Ovary (tissue), 3 donors: ENCODE results near the gene STAT3.
"Not testable (repeated sequence)": the region's sequence is repeated elsewhere in the genome, so short reads cannot be mapped to it uniquely, and the experiment has no call there.

Experiments
- CTCF ChIP-seq, 3 donors: fragments of 450-650 bp in 2 of 3; fragments of 200-600 bp in 1 of 3; IDR thresholded peaks; one replicate each; pipeline versions ENCODE4 v1.5.1 to v1.8.0; 2016 to 2022; ENCODE audit warnings: antibody characterized with exemption in 3 of 3, mild to moderate bottlenecking in 1 of 3
- POLR2A ChIP-seq: fragments of 450-650 bp; IDR thresholded peaks from one replicate; pipeline ENCODE4 v1.6.1; 2017; ENCODE audit warnings: antibody characterized with exemption, mild to moderate bottlenecking, moderate library complexity
- donor health status: DM: no; HTN: no; CAD: no.

- not testable (repeated sequence) for TF ChIP-seq POLR2A; CTCF (IDR thresholded peaks at IDR 0.05)
Observed at GRCh38 chr17:42317967-42318366, 70.3 kb downstream of the STAT3 start.
